ENCODE measurements around the gene CHMP5.

Gene CHMP5

GRCh38 chr9:33244137-33244784 lies 20.6 kb upstream of the CHMP5 start:
- ATAC-seq = no peak

GRCh38 chr9:33245341-33245740 lies 19.5 kb upstream of the CHMP5 start:
- no peak for ATAC-seq

- no peak for ATAC-seq
These were observed 18.5 kb upstream of the CHMP5 start for GRCh38 chr9:33246269-33246860.

GRCh38 chr9:33248606-33249005 lies 16.2 kb upstream of the CHMP5 start:
- no peak for ATAC-seq

- ATAC-seq = peak in 1 of 2 donors; percentile 16
These were observed 15.7 kb upstream of the CHMP5 start for GRCh38 chr9:33249087-33249658.

GRCh38 chr9:33249983-33250382 lies 14.9 kb upstream of the CHMP5 start:
- no peak for ATAC-seq

GRCh38 chr9:33250458-33250995 lies 14.3 kb upstream of the CHMP5 start:
- ATAC-seq = no peak

GRCh38 chr9:33254211-33254610 lies 10.6 kb upstream of the CHMP5 start:
- ATAC-seq = no peak

- no peak for ATAC-seq
These were observed 9.8 kb upstream of the CHMP5 start for GRCh38 chr9:33255014-33255413.

GRCh38 chr9:33255471-33255870 lies 9.4 kb upstream of the CHMP5 start:
- no peak for ATAC-seq

- no peak for ATAC-seq
These were observed 8.6 kb upstream of the CHMP5 start for GRCh38 chr9:33256236-33256635.

- no peak for ATAC-seq
These were observed 7.6 kb upstream of the CHMP5 start for GRCh38 chr9:33257276-33257675.

- ATAC-seq = no peak
These were observed 4.5 kb upstream of the CHMP5 start for GRCh38 chr9:33260372-33260771.

GRCh38 chr9:33263131-33264002 lies 1.5 kb upstream of the CHMP5 start:
- no peak for ATAC-seq

- peak; percentile 3 to 5 for ATAC-seq
These were observed 811 bp upstream of the CHMP5 start for GRCh38 chr9:33264003-33264472.

- ATAC-seq = no peak
These were observed 489 bp downstream of the CHMP5 start for GRCh38 chr9:33265211-33265865.

- ATAC-seq = no peak
These were observed 2.4 kb downstream of the CHMP5 start for GRCh38 chr9:33267151-33267767.

GRCh38 chr9:33270146-33270545 lies 5.3 kb downstream of the CHMP5 start:
- no peak for ATAC-seq

GRCh38 chr9:33272061-33272460 lies 7.2 kb downstream of the CHMP5 start:
- no peak for ATAC-seq

GRCh38 chr9:33273266-33273971 lies 8.6 kb downstream of the CHMP5 start:
- ATAC-seq = no peak

- ATAC-seq = no peak
These were observed 9.1 kb downstream of the CHMP5 start for GRCh38 chr9:33273972-33274328.

All from activated CD4-positive, CD25-positive, alpha-beta regulatory T cell treated with anti-CD3 and anti-CD28 coated beads, Interleukin-2, amount 50 U/mL, for 24 hours (primary cell).